Activated naive CD4-positive, alpha-beta T cell treated with anti-CD3 and anti-CD28 coated beads, Interleukin-2, amount 10 ng/mL, durations not matched to agents 7 days and 5 days (primary cell): ENCODE results near the gene SHB.

Source experiments
- CTCF ChIA-PET: fragments of 350-600 bp; sonication (Branson Sonifier 250); formaldehyde crosslinking; loops from one replicate; lab custom pipeline; 2021; ENCODE audit warnings: antibody characterized with exemption; lab: Charles Lee
- DNase-seq: peaks from one replicate; pipeline ENCODE4 v3.0.0-alpha.2; 2020
- H3K27ac Mint-ChIP-seq: one replicate; pipeline ENCODE4 v1.8.0; 2021; ENCODE audit warnings: mild to moderate bottlenecking, moderate library complexity, mixed read lengths
- H3K27me3 Mint-ChIP-seq: one replicate; pipeline ENCODE4 v1.8.0; 2021; ENCODE audit warnings: mild to moderate bottlenecking, mixed read lengths
- H3K36me3 Mint-ChIP-seq: one replicate; pipeline ENCODE4 v1.8.0; 2021; ENCODE audit warnings: mixed read lengths
- H3K4me1 Mint-ChIP-seq: one replicate; pipeline ENCODE4 v1.8.0; 2021; ENCODE audit warnings: mixed read lengths
- H3K4me3 Mint-ChIP-seq: one replicate; pipeline ENCODE4 v1.8.0; 2021; ENCODE audit warnings: mild to moderate bottlenecking, moderate library complexity, mixed read lengths
- H3K9me3 Mint-ChIP-seq: one replicate; pipeline ENCODE4 v1.8.0; 2021; ENCODE audit warnings: mixed read lengths

The SHB gene

DNA sequence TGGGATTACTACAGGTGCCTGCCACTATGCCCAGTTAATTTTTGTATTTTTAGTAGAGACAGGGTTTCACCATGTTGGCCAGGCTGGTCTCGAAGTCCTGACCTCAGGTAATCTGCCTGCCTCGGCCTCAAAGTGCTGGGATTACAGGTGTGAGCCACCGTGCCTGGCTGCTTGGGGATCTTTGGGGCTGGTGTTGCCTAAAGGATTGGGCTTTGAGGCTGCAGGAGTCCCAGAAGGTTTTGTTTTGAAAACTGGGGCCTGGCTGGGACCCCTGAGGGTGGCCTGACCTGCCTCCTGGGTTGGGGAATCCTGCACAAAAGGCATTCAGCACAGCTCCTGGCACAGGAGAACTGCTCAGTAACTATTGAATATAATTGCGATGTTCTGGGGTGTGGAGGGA is 25.1 kb upstream of the SHB start:
- Mint-ChIP-seq H3K36me3 (no peaks in the 10 kb centered on the region), H3K27me3 (peaks cover 24% of the 10 kb centered on the region), H3K4me3 (no peak overlapping the region), H3K9me3 (no peaks in the 10 kb centered on the region), H3K4me1 (no peaks in the 10 kb centered on the region), H3K27ac (no peak overlapping the region)
- CTCF ChIA-PET = no interaction called here
- DNase-seq = no peak

DNA sequence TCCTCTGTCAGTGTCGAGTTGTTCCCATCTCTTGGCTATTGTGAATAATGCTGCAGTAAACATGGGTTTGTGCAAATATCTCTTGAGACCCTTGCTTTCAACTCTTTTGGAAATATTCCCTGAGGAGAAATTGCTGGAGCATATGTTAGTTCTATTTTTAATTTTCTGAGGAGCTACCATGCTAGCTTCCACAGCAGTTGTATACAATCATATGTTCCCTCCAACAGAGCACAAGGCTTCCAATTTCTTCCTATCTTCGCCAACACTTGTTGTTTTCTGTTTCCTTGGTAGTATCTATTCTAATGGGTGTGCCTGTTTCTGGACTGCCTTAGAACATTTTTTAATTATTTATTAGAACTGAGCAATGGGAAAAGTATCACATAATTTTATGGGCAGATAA is 23.6 kb upstream of the SHB start:
- no peaks in the 10 kb centered on the region for H3K36me3 Mint-ChIP-seq
- no peak overlapping the region for H3K27ac Mint-ChIP-seq
- no peaks in the 10 kb centered on the region for H3K9me3 Mint-ChIP-seq
- no peak for DNase-seq
- no peak overlapping the region for H3K4me3 Mint-ChIP-seq
- H3K4me1 Mint-ChIP-seq = no peaks in the 10 kb centered on the region
- CTCF ChIA-PET = no interaction called here
- peaks cover 26% of the 10 kb centered on the region for H3K27me3 Mint-ChIP-seq

GRCh38 chr9:38092200-38092524 is 23.1 kb upstream of the SHB start:
- H3K27me3 Mint-ChIP-seq = peaks cover 26% of the 10 kb centered on the region
- no peaks in the 10 kb centered on the region for H3K9me3 Mint-ChIP-seq
- H3K36me3 Mint-ChIP-seq = no peaks in the 10 kb centered on the region
- no peak for DNase-seq
- no peaks in the 10 kb centered on the region for H3K4me1 Mint-ChIP-seq
- H3K4me3 Mint-ChIP-seq = no peak overlapping the region
- CTCF ChIA-PET = no interaction called here
- H3K27ac Mint-ChIP-seq = no peak overlapping the region

GRCh38 chr9:38091310-38092199 is 22.5 kb upstream of the SHB start:
- CTCF ChIA-PET = no interaction called here
- H3K27ac Mint-ChIP-seq = no peak overlapping the region
- no peaks in the 10 kb centered on the region for H3K36me3 Mint-ChIP-seq
- no peak overlapping the region for H3K4me3 Mint-ChIP-seq
- peaks cover 25% of the 10 kb centered on the region for H3K27me3 Mint-ChIP-seq
- no peaks in the 10 kb centered on the region for H3K4me1 Mint-ChIP-seq
- no peak for DNase-seq
- no peaks in the 10 kb centered on the region for H3K9me3 Mint-ChIP-seq

DNA sequence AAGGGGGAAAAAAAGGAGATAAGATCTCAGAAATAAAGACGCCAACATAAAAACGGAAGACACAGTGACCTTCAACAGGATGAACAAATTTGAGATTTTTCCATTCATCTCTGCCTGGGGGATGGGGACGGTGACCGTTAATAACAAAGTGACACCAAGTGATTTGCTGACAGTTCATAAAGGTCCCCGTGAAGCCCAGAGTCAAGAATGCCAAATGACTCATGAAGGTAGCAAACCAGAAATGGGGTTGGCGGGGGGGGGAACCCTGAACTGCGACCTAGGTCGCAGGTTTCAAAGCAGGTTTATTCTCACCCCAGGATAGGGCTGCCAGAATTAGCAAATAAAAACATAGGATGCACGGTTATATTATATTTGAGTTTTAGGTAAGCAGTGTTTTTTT is 21.1 kb upstream of the SHB start:
- no peaks in the 10 kb centered on the region for H3K4me1 Mint-ChIP-seq
- DNase-seq = no peak
- H3K27ac Mint-ChIP-seq = no peak overlapping the region
- CTCF ChIA-PET = interaction anchor here (1.5 kb wide), 1 partner anchor 17 kb away, joined by 3 read pairs; no protein-coding TSS in a partner anchor
- H3K36me3 Mint-ChIP-seq = no peaks in the 10 kb centered on the region
- no peak overlapping the region for H3K4me3 Mint-ChIP-seq
- H3K9me3 Mint-ChIP-seq = no peaks in the 10 kb centered on the region
- H3K27me3 Mint-ChIP-seq = peaks cover 25% of the 10 kb centered on the region

GRCh38 chr9:38089387-38090165 is 20.5 kb upstream of the SHB start:
- H3K4me1 Mint-ChIP-seq = no peaks in the 10 kb centered on the region
- H3K27ac Mint-ChIP-seq = no peak overlapping the region
- H3K4me3 Mint-ChIP-seq = no peak overlapping the region
- H3K36me3 Mint-ChIP-seq = no peaks in the 10 kb centered on the region
- peaks cover 25% of the 10 kb centered on the region for H3K27me3 Mint-ChIP-seq
- DNase-seq = no peak
- no peaks in the 10 kb centered on the region for H3K9me3 Mint-ChIP-seq
- CTCF ChIA-PET = interaction anchor here (1.5 to 4.4 kb wide), 4 partner anchors 16 to 272 kb away, joined by 3 to 25 read pairs (median 10); no protein-coding TSS in a partner anchor

- Mint-ChIP-seq H3K27me3 (peaks cover 37% of the 10 kb centered on the region), H3K36me3 (no peaks in the 10 kb centered on the region), H3K9me3 (no peaks in the 10 kb centered on the region), H3K27ac (no peak overlapping the region), H3K4me1 (no peaks in the 10 kb centered on the region), H3K4me3 (no peak overlapping the region)
- CTCF ChIA-PET = interaction anchor here (0.8 to 4.4 kb wide), 23 partner anchors 9 to 397 kb away, joined by 3 to 25 read pairs (median 4); no protein-coding TSS in a partner anchor
- peak; percentile 78 for DNase-seq
Observed at GRCh38 chr9:38088006-38088925, 19.2 kb upstream of the SHB start.

GRCh38 chr9:38086496-38086895 is 17.5 kb upstream of the SHB start:
- DNase-seq = no peak
- H3K4me1 Mint-ChIP-seq = no peaks in the 10 kb centered on the region
- no peaks in the 10 kb centered on the region for H3K9me3 Mint-ChIP-seq
- H3K4me3 Mint-ChIP-seq = no peak overlapping the region
- CTCF ChIA-PET = interaction anchor here (0.7 to 4.4 kb wide), 12 partner anchors 14 to 274 kb away, joined by 3 to 25 read pairs (median 3); no protein-coding TSS in a partner anchor
- H3K27ac Mint-ChIP-seq = no peak overlapping the region
- peaks cover 42% of the 10 kb centered on the region for H3K27me3 Mint-ChIP-seq
- H3K36me3 Mint-ChIP-seq = no peaks in the 10 kb centered on the region

DNA sequence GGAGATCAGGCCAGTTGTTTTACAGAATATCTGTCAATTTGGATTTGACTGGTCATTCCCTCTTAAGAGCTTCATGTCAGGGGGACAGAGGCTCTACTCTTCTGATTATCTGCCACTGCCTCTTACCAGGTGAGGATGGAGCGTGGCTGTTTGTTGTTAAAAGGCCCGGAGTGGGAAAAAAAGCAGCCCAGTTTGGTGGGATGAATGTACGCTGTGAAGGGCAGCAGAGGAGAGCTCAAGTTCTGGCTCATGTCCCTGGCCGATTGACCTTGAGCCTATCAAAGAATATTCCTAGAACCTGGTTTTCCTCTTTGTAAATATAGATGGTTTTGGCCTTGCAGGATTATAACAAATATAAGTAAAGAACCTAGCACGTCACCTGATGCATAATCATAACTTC is 16.3 kb upstream of the SHB start:
- Mint-ChIP-seq H3K4me3 (no peak overlapping the region), H3K27me3 (peaks cover 40% of the 10 kb centered on the region)

GRCh38 chr9:38084556-38084880 is 15.5 kb upstream of the SHB start:
- no peak for DNase-seq
- Mint-ChIP-seq H3K4me1 (no peaks in the 10 kb centered on the region), H3K27me3 (peaks cover 36% of the 10 kb centered on the region), H3K9me3 (no peaks in the 10 kb centered on the region), H3K4me3 (no peak overlapping the region), H3K36me3 (no peaks in the 10 kb centered on the region), H3K27ac (no peak overlapping the region)
- CTCF ChIA-PET = interaction anchor here (1.6 kb wide), 1 partner anchor 16 kb away, joined by 3 read pairs; no protein-coding TSS in a partner anchor

More for the DNA sequence above, 16.3 kb upstream of the SHB start:
- DNase-seq = no peak
- H3K27ac Mint-ChIP-seq = no peak overlapping the region
- CTCF ChIA-PET = interaction anchor here (1.6 to 4.4 kb wide), 2 partner anchors 15 to 172 kb away, joined by 3 to 25 read pairs; no protein-coding TSS in a partner anchor
- no peaks in the 10 kb centered on the region for H3K4me1 Mint-ChIP-seq
- no peaks in the 10 kb centered on the region for H3K9me3 Mint-ChIP-seq
- no peaks in the 10 kb centered on the region for H3K36me3 Mint-ChIP-seq

GRCh38 chr9:38083858-38084555 is 15.0 kb upstream of the SHB start:
- Mint-ChIP-seq H3K4me1 (no peaks in the 10 kb centered on the region), H3K4me3 (no peak overlapping the region), H3K27me3 (peaks cover 31% of the 10 kb centered on the region), H3K36me3 (no peaks in the 10 kb centered on the region), H3K27ac (no peak overlapping the region), H3K9me3 (no peaks in the 10 kb centered on the region)
- DNase-seq = no peak
- CTCF ChIA-PET = interaction anchor here (1.6 kb wide), 1 partner anchor 17 kb away, joined by 3 read pairs; no protein-coding TSS in a partner anchor

DNA sequence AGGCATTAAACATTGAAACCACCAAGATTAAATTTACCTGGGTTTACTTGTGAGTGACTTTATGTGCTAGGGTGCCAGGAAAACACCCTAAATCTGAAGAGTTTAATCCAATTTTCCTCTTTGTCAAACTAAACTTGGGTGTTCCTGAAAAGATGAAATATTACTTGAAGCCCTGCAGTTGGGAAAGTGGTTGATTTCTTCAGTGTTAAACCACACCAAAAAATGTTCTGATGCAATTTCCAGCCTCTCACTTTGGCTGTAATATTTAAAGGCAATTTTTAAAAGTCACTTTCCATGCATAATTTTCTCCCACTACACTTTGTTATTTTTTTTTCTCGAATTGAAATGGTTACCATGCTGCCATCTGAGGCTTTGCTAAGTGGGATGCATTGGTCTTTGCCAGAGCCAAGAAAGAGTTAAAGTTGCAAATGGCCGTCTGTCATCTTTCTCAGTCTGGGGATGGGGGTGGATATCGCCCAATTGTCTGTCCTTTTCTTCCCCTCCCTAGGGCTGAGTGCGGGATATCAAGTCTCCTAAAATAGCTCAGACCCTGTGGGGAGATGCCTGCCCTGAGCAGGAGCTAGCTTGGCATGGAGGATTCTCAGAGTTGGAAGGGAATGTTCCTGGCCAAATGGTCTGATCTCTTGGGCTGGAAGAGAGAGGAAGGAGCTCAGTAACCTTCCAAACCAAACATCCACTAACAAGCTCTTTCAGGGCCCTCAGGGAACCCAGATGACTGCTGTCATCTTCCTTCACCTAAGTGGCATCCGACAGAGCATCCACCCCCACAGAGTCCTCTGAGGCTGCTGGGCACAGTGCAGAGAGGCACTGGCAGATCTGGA is 13.6 kb upstream of the SHB start:
- no peak overlapping the region for H3K4me3 Mint-ChIP-seq
- peaks cover 27% of the 10 kb centered on the region for H3K27me3 Mint-ChIP-seq
- CTCF ChIA-PET = no interaction called here
- H3K4me1 Mint-ChIP-seq = no peaks in the 10 kb centered on the region
- DNase-seq = no peak
- H3K9me3 Mint-ChIP-seq = no peaks in the 10 kb centered on the region
- no peak overlapping the region for H3K27ac Mint-ChIP-seq
- no peaks in the 10 kb centered on the region for H3K36me3 Mint-ChIP-seq
